Measurements from ENCODE around the gene SLC4A2. TPM values are rescaled to one million over a fixed set of nuclear protein-coding genes. Genes with fewer than 3 reads are reported as not detected.

SLC4A2 gene
- total RNA-seq, 4 donors from 2014 or later = 74.3 to 111 (median 91.4) TPM

DNA sequence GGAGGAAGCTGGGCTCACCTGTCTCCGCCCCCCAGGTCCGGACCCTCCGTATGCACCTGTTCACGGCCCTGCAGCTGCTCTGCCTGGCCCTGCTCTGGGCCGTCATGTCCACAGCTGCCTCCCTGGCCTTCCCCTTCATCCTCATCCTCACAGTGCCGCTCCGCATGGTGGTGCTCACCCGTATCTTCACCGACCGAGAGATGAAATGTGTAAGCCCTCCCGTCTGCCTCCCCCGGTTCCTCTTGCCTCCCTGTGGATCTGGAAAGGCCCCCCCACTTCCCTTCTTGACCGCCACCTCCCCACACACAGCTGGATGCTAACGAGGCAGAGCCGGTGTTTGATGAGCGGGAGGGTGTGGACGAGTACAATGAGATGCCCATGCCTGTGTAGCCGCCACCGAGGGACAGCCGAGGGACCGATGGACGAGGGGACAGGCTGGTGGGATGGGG lies 16.6 kb downstream of the SLC4A2 start:
- Histone ChIP-seq H3K4me3 (no peak overlapping the region), H3K36me3 (peaks cover 2 to 76% (median 20%) of the 10 kb centered on the region in 3 donors), H3K9me3 (no peaks in the 10 kb centered on the region), H3K27me3 (no peaks in the 10 kb centered on the region), H3K4me1 (peaks cover 0 to 32% (median 12%) of the 10 kb centered on the region in 4 donors), H3K27ac (no peak overlapping the region)
- 76 to 77% methylated on average over 22 of the region's 22 CpGs for WGBS, 2 donors
- TF ChIP-seq, protein P1, sequence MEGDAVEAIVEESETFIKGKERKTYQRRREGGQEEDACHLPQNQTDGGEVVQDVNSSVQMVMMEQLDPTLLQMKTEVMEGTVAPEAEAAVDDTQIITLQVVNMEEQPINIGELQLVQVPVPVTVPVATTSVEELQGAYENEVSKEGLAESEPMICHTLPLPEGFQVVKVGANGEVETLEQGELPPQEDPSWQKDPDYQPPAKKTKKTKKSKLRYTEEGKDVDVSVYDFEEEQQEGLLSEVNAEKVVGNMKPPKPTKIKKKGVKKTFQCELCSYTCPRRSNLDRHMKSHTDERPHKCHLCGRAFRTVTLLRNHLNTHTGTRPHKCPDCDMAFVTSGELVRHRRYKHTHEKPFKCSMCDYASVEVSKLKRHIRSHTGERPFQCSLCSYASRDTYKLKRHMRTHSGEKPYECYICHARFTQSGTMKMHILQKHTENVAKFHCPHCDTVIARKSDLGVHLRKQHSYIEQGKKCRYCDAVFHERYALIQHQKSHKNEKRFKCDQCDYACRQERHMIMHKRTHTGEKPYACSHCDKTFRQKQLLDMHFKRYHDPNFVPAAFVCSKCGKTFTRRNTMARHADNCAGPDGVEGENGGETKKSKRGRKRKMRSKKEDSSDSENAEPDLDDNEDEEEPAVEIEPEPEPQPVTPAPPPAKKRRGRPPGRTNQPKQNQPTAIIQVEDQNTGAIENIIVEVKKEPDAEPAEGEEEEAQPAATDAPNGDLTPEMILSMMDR (IDR thresholded peaks at IDR 0.05) = no peak
- TF ChIP-seq EP300 (IDR thresholded peaks at IDR 0.05) = no peak
- TF ChIP-seq POLR2A (IDR thresholded peaks at IDR 0.05) = no peak
- no peak for DNase-seq (ENCODE audit: low spot score in 2 of 2)

DNA sequence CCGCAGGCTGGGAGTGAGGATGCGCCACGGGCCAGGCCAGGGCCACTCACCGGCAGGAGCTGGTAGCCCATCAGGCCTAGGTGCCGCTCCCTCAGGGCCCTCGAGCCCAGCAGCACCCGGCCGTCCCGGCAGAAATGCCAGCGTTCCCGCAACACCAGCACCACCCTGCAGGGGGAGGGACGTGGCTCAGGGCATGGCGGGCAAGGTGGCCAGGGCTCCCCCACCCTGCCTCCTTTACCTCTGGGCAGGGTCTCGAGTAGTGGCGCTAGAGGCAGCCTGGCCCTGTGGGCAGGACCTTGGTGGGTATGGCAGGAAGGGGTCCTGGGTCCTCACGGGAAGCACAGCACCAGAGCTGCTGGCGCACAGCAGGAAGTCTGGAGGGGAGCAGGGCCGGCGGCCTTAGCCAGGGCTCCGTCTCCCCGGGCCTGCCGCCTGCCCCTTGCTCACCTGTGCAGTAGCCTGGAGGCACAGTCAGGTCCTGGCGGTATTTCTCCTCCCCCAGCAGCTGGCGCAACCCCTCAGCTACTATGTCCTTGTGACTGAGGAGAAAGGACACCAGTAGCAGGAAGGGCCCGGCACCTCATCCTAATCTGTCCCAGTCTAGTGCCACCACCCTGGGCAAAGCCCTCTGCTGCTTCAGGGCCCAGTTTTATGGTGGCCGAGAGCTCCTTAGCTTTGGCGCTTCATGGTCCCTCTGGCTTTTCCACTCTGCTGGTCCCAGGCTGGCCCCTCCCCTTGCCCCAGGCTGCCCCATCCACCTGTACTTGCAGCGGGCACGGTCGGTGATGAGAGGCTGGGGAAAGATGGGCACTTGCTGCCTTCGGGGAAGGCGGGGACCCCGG lies 17.7 kb downstream of the SLC4A2 start:
- peaks cover 2 to 65% (median 14%) of the 10 kb centered on the region in 3 donors for H3K36me3 ChIP-seq
- H3K27ac ChIP-seq = peak overlapping the region in 1 of 4 donors; percentile 25

DNA sequence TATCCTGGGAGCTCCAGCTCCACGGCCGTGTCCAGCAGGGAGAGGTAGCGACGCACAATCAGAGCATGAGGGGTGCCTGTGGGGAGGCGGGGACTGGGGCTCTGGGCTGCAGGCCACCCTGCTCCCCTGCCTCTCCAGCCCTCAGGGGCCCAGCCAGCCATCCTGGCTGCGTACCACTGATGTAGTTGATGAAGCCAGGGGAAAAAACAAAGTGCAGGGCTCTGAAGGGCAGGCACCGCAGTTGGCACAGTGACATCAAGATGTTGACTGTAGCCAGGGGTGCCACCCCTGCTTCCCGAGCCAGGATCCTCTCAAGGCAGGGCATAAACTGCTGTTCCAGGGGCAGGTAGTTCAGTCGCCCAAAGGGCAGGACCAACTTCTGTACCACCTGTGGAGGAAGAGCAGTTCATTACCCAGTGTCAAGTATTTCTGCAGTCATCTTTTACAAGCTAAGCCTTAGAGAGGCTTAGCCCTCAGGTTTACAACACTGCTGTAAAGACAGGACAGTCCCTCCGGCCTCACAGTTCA lies 18.4 kb downstream of the SLC4A2 start:
- Histone ChIP-seq H3K9me3 (no peaks in the 10 kb centered on the region), H3K27me3 (no peaks in the 10 kb centered on the region), H3K27ac (peak overlapping the region in 1 of 4 donors; percentile 25), H3K4me3 (no peak overlapping the region), H3K36me3 (peaks cover 2 to 58% (median 14%) of the 10 kb centered on the region in 3 donors), H3K4me1 (peaks cover 0 to 49% (median 30%) of the 10 kb centered on the region in 4 donors)
- DNase-seq (ENCODE audit: low spot score in 2 of 2) = no peak
- WGBS, 2 donors = 71 to 76% methylated on average over 10 of the region's 10 CpGs
- TF ChIP-seq POLR2A (IDR thresholded peaks at IDR 0.05) (no peak), EP300 (IDR thresholded peaks at IDR 0.05) (no peak)
- TF ChIP-seq, protein P1 (IDR thresholded peaks at IDR 0.05) = no peak

More for the DNA sequence above, 17.7 kb downstream of the SLC4A2 start:
- TF ChIP-seq EP300 (IDR thresholded peaks at IDR 0.05) = no peak
- Histone ChIP-seq H3K4me1 (peaks cover 0 to 42% (median 23%) of the 10 kb centered on the region in 4 donors), H3K27me3 (no peaks in the 10 kb centered on the region), H3K4me3 (no peak overlapping the region), H3K9me3 (no peaks in the 10 kb centered on the region)
- no peak for DNase-seq (ENCODE audit: low spot score in 2 of 2)
- WGBS, 2 donors = 81 to 84% methylated on average over 22 to 26 of the region's 33 CpGs

DNA sequence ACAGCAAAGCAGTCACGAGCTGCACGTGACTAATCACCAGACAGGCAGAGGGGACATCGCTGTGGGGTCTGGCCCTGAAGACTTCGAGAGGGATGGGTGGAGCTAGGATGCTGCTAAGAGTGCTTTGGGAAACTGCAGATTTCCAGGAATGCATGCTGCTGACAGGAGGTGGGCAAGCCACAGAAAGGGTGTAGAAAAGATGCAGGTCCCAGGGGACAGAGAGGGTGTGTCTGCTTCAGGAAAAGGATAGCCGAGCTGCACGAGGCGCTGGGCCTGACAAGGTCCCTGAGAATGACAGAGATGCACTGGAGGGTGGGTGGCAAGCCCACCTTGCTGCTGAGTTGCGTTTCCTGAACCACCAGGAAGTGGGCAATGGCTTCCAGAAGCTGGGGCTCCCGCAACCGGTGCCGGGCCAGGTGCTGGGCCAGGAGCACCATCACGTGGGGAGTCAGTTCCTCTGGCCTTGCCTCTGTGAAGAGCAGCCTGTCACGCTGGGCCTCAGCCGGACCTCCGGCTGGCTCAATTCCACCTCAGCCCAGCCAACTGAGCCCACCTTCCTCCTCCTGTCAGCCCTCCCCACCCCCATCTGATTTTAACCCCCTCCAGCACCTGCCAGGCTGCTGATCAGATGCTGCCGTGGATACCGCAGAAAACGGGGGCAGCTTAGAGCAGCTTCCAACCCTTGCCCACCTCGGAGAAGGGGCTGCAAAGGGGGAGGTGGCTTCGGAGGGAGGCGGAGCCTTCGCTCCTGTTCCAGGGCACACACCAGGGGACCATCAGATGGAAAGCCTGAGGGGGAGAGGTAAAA lies 19.0 kb downstream of the SLC4A2 start:
- H3K4me3 ChIP-seq = no peak overlapping the region

More for the DNA sequence above, 19.0 kb downstream of the SLC4A2 start:
- H3K4me1 ChIP-seq = peaks cover 0 to 53% (median 30%) of the 10 kb centered on the region in 4 donors
- no peaks in the 10 kb centered on the region for H3K9me3 ChIP-seq
- H3K36me3 ChIP-seq = peaks cover 2 to 51% (median 14%) of the 10 kb centered on the region in 3 donors
- DNase-seq (ENCODE audit: low spot score in 2 of 2) = no peak
- 33 to 34% methylated on average over 18 to 19 of the region's 22 CpGs for WGBS, 2 donors
- TF ChIP-seq, protein P1 (IDR thresholded peaks at IDR 0.05) = no peak
- TF ChIP-seq POLR2A (IDR thresholded peaks at IDR 0.05) (no peak), EP300 (IDR thresholded peaks at IDR 0.05) (peak in 1 of 2 donors; percentile 36)
- H3K27me3 ChIP-seq = no peaks in the 10 kb centered on the region
- H3K27ac ChIP-seq = peak overlapping the region in 1 of 4 donors; percentile 25

All from tibial nerve (tissue), 4 donors.